ENCODE measurements around the gene CHRNB2.

Gene CHRNB2

DNA sequence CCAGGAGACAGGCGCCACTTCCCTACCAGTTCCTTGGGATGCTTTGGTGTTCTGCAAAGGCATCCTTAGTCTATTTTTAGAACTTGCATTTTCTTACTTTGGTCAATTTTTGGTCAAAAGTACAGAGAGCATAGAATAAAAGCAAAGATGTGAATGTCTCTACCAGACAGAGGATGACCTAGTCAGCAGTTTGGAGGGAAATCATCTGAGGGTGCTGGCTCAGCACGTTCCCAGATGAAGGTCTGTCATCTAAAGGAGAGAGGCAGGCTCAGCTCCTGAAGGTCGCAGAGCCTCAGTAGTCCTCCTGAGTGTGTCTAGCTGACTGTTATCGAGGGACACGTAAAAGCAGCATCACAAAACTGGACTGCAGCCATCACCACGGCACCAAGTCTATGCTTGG, 15.3 kb downstream of the CHRNB2 start:
- DNase-seq = no peak

GRCh38 chr1:154583773-154584172, 16.2 kb downstream of the CHRNB2 start:
- no peak for DNase-seq

GRCh38 chr1:154584267-154584994, 16.9 kb downstream of the CHRNB2 start:
- DNase-seq = no peak

DNA sequence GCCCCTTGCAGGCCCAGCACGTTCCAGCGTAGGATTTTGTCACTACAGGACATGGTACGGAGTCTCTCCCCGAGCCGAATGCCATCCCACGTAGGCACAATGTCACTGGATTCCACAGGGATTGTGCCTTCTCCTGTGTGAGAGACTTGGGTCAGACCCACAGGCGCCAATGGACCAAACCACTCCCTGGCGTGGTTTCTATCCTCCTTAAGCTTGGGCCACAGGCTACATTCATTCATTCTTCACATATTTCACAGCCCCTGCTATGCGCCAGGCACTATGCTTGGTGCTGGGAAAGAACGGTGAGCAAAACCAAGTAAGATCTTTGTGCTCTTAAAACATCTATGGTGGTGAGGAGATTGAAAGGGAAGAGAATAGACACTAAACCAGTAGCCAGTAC, 18.7 kb downstream of the CHRNB2 start:
- no peak for DNase-seq

- no peak for DNase-seq
Measured at GRCh38 chr1:154586641-154587040, 19.1 kb downstream of the CHRNB2 start.

DNA sequence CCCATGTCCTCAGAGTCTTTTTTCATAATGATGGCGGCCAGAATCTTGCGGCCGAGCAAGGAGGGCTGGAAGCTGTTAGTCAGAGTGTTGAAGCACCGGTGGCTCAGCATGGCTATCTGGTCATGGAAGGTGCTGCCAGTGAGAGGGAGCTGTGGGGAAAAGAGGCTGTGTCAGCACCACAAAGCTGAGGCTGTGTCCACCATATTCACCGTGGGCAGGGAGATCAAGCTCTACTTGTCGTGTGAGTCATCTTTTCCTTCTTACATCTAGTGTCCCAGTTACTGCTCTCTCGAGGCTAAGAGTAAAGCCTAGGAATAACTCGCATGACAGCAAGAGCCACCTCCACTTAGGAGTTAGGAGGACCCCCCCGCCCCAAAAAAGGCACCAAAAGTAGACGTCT, 22.2 kb downstream of the CHRNB2 start:
- no peak for DNase-seq

GRCh38 chr1:154590756-154591155, 23.2 kb downstream of the CHRNB2 start:
- no peak for DNase-seq

DNA sequence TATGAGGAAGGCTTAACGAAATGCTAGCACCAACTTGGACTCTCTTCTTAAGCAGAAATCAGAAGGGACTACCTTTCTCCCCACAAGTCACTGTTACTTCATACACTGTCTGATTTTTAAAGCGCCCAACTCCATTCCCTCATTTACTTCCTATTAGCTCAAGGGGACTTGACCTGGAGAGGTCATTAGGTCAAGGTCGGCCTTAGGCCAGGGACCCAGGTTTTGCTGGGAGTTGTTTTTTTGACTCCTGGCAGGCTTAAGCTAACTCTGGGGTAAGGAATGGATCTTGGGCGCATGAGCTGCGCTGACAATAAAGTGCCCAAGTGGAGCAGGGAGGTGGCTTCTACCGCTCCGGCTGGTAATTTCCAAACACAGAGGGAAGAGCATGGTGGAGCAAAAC, 23.6 kb downstream of the CHRNB2 start:
- DNase-seq = no peak

DNA sequence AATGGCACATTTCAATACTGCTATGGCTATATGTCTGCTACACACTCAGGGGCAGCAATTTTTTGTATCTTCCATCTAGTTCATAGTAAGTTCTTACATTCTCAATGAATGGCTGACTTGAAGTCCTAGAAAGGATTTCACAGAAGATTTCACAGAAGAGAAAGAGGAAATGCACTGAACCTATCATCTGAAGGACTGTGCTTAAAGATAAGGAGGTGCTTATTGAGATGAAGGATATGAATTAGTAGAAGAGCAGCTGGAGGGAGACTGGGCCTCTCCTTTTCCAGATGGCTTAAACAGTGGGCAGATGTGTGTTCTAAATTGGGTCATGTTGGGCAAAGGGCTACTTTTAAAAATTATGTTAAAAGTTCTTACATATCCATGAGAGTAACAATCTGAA, 25.8 kb downstream of the CHRNB2 start:
- DNase-seq = no peak

GRCh38 chr1:154594811-154595210, 27.2 kb downstream of the CHRNB2 start:
- no peak for DNase-seq

DNA sequence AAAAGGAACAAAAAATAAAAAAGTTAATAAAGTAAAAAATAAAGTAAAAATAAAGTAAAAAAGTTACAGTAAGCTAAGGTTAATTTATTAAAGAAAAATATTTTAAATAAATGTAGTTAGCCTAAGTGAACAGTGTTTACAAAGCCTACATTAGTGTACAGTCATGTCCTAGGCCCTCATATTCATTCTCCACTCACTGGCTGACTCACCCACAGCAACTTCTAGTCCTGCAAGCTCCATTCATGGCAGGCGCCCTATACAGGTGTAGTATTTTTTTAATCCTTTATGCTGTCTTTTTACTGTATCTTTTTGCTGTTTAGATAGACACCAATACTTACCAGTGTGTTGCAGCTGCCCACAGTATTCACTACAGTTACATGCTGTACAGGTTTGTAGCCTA, 28.0 kb downstream of the CHRNB2 start:
- DNase-seq = no peak

DNA sequence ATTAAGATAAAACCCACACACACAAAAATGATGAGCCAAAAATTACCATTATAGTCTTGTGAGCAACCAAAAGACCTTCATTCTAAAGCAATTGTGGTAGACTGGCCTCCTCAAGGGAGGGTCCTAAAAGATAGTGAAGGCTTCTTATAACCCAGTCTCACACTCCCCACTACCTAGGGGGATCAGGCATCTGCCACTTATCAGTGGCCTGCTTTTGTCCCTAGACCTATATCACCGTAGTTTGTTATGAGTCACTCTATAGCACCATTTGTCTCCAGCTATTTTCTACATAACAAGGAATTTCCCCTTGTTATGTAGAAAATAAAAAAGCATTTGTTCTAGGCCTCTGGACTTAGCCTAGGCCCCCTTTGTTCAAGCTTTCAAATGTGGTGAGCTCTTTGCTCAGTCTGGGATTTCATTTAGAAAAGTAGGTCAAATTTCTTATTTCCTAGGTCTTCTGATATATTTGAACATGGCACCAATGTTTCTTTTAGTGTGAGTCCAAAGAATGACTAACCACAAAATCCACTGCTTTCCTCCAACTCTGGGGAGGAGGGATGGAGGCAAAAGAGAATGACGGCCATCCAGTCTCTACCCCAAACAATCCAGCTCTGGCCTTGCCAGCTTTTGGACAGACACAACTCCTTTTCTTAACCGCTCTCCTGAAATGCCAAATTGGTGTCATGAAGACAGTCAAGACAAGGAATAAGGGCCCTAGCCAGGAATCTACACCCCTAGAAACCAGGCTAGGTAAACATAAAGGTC, 31.5 kb downstream of the CHRNB2 start:
- DNase-seq = no peak

DNA sequence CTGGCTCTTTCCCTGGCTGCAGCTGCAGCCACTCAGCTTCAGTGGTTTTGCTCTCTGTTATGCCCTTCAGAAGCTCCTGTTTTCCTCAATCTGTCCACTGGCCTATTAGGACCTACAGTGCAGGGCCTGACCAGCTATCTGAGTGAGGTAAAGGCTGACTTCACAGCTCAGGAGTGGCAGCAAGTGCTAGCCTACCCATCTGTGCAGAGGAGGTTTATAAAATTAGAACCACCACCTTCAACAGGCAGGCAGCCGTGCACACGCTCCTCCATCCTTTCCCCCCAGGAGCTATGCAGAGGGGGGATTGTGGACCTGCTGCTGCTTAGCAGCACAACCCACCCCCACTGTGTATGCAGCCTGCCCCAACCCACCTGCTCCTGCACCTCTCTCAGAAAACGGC, 32.1 kb downstream of the CHRNB2 start:
- no peak for DNase-seq

GRCh38 chr1:154603317-154603716, 35.7 kb downstream of the CHRNB2 start:
- DNase-seq = no peak

GRCh38 chr1:154605534-154605933, 38.0 kb downstream of the CHRNB2 start:
- DNase-seq = no peak

GRCh38 chr1:154607106-154607608, 39.6 kb downstream of the CHRNB2 start:
- no peak for DNase-seq

DNA sequence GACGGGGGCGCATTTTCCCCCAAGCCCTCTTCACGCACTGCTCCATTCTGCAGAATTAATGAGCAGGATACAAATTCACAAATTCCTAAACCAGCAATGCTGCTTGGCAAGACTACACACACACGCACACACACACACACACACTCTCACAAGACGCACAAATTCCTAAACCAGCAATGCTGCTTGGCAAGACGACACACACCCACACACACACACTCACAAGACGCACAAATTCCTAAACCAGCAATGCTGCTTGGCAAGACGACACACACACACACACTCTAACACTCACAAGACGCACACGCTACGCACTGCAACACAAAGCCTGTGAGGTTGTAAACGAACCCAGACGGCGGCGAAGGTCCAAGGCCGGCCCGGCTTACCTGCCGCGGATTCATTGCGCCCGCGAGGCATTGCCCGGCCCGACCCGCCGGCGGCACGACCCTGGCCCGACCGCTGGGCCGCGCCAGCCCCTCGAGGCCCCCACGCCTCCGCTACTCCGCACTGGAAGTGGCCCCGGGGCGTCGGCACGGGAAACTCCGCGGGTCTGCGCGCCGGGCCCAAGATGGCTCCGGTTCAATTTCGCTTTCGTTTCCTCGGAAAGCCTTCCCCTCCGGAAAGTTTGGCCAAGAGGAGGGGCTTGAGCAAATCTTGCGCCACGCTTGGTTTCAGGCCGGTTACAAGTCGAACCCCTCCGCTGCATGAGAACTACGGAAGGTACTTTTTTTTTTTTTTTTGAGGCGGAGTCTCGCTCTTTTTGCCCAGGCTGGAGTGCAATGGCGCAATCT, 40.2 kb downstream of the CHRNB2 start, which contains the start of gene ADAR:
Gene ADAR, minus strand, starts transcription at position 578 of the 788 bp plus-strand sequence. Its CDS starts 180 bp downstream, at position 398.
- DNase-seq = peak; percentile 88

DNA sequence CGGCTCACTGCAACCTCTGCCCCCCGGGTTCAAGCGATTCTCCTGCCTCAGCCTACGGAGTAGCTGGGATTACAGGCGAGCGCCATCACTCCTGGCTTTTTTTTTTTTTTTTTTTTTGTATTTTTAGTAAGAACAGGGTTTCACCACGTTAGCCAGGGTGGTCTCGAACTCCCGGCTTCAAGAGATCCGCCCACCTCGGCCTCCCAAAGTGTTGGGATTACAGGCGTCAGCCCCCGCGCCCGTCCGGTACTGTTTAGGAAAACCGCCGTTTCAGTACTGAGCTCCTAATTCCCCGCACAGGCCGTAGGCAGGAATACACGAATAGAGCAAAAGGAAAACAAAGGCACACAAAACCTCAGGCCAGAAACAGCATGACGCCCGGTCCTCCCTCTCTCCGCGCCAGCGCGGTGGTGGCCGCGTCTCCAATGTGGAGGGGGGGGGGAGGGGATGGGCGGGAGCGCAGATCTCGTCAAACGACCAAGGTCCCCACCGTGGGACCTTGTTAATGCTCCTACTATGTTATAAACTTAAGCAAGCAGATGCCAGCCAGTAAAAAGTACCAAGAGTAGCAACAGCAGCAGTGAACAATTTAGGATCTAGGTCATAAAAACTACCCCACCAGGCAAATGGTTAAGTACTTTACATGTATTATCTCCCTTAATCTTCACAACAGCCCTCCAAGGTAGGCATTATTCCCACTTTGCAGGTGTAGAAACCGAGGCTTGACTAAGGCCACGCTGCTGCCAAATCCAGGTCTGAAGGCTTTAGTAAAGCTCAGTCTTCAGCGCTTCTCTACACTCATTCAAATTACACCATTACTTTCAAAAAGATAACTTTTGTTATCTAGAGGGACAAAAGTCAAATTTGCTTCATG, 41.1 kb downstream of the CHRNB2 start:
- DNase-seq = no peak

DNA sequence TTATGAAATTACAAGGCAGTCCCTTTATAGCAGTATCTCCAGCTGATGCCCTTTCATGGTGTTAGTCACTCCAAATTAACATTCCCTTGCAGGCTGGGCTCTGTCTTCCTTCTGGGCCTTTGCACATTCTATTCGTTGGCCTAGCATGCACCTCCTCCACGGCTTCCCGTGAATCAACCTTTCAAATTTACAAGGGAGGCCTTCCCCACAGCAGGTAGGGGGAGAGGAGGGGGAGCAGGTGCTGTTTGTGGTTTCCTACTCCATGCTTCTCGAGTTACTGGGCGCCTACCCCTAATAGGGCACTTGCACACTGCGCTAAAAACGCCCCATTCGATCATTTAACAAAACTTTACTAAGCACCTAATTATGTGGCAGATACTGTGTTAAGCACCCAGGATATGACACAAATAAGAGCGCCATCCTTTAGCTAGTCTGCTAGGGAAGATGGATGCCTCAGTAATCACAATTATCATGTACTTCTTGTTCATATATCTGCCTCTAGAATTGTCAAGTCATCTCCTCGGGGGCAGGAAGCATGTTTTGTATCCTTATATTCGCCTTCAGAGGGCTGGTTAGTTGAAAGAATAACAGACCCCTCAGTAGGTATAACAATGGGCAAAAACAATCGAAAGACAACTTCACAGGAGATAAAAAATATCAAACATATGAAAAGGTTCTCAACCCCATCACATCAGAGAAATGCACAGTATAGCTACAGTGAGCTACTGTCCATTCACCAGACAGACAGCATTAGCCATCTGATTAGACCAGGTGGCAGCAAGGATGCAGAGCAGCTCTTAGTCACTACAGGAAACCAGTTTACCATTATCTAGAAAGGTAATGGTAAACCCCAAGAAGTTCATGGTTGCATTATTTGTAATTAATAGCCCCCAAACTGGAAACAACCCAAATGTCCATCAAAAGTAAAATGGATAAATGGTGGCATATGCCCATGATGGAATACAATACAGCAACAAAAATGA, 42.1 kb downstream of the CHRNB2 start:
- DNase-seq = no peak

DNA sequence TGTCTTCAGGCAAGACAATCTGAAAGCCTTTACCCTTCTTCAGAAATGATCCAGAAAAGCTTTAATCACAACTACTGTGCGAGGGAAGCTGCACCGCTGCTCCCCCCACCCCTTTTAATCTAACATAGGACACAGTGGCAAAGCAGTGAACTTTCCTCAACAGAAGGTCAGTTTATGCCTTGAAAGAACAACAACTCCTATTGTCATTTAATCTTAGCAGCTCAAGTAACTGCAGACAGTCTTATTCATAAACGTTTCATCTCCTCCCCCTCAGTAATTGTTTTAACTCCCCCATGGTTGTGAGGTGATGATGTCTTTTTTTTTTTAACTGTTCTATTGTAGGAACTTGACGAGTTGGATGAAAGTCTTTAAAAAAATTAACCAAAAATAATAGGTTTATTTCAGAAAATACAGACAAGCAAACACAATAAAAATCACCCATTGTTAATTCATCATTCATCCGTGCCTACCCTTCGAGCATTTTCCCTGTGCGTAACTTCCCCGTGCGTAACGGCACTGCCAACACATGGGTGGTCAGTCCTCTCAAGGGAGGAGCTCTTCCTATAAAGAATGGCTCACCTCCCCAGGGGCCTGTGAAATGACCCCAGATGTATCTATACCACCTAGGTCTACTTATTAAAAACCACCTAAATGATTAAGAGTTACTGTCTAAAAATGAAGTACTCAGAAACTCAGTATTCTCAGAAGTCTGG, 43.7 kb downstream of the CHRNB2 start:
- no peak for DNase-seq

Measured in GDM1 (cell line).